ENCODE results near the gene RDH16. TPM values are rescaled to one million over a fixed set of nuclear protein-coding genes. Genes with fewer than 3 reads are reported as not detected.
"Not testable (repeated sequence)": the region's sequence is repeated elsewhere in the genome, so short reads cannot be mapped to it uniquely, and the experiment has no call there.

Gene RDH16
- total RNA-seq, 1 donor from 2014 or later, result 1.1 TPM

DNA sequence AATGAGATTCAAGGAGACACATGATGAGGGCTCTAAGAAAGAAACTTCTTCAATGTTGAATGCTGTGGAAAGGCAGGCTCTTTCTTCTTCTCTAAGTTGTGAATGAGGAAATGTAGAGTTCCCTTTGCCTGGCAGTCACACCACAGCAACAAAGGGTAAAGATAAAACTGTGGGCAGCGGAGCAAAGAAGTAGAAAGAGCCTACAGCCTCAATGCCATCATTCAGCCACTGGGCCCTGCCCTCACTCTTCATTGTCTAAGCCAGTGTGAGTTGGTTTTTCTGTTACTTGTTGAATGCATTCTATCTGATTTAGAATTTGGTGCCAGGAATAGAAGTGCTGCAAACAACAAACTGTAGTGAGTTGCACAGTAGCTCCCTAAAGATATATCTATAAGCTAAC lies 35.4 kb downstream of the RDH16 start:
- Mint-ChIP-seq H3K4me3 (no peak overlapping the region), H3K27me3 (ENCODE audit: low read depth) (peaks cover 17% of the 10 kb centered on the region), H3K9me3 (peaks cover 10% of the 10 kb centered on the region), H3K36me3 (no peaks in the 10 kb centered on the region), H3K4me1 (no peaks in the 10 kb centered on the region), H3K27ac (no peak overlapping the region)
- no peak for DNase-seq (ENCODE audit: low spot score in 2 of 2, unreplicated experiment in 2 of 2)
- TF ChIP-seq, protein P1, sequence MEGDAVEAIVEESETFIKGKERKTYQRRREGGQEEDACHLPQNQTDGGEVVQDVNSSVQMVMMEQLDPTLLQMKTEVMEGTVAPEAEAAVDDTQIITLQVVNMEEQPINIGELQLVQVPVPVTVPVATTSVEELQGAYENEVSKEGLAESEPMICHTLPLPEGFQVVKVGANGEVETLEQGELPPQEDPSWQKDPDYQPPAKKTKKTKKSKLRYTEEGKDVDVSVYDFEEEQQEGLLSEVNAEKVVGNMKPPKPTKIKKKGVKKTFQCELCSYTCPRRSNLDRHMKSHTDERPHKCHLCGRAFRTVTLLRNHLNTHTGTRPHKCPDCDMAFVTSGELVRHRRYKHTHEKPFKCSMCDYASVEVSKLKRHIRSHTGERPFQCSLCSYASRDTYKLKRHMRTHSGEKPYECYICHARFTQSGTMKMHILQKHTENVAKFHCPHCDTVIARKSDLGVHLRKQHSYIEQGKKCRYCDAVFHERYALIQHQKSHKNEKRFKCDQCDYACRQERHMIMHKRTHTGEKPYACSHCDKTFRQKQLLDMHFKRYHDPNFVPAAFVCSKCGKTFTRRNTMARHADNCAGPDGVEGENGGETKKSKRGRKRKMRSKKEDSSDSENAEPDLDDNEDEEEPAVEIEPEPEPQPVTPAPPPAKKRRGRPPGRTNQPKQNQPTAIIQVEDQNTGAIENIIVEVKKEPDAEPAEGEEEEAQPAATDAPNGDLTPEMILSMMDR (IDR thresholded peaks at IDR 0.05; ENCODE audit: unreplicated experiment), result no peak

GRCh38 chr12:56921346-56921745 lies 36.1 kb downstream of the RDH16 start:
- TF ChIP-seq, protein P1 (IDR thresholded peaks at IDR 0.05; ENCODE audit: unreplicated experiment), result no peak
- no peaks in the 10 kb centered on the region for H3K36me3 Mint-ChIP-seq

GRCh38 chr12:56918139-56918538 lies 39.3 kb downstream of the RDH16 start:
- H3K27me3 Mint-ChIP-seq (ENCODE audit: low read depth), result peaks cover 12% of the 10 kb centered on the region
- H3K9me3 Mint-ChIP-seq, result not testable (repeated sequence)

More at GRCh38 chr12:56921346-56921745, 36.1 kb downstream of the RDH16 start:
- DNase-seq (ENCODE audit: low spot score in 2 of 2, unreplicated experiment in 2 of 2), result no peak
- Mint-ChIP-seq H3K27ac (no peak overlapping the region), H3K9me3 (peaks cover 10% of the 10 kb centered on the region), H3K27me3 (ENCODE audit: low read depth) (peaks cover 16% of the 10 kb centered on the region), H3K4me3 (no peak overlapping the region), H3K4me1 (no peaks in the 10 kb centered on the region)

DNA sequence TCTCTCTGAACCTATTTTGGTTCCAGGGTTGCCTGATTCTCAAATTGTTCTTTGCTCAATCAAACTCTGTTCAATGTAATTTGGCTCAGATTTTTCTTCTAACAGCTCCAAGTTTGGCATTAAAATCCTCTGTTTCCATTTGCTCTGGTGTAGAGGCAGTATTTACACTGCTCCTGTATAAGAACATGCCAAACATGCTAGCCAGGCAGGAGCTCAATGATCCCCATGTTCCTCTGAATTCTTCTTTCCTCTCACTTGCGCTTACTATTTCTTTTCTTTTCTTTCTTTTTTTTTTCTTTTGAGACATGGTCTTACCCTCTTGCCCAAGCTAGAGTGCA lies 40.4 kb downstream of the RDH16 start:
- H3K27ac Mint-ChIP-seq, result no peak overlapping the region
- H3K36me3 Mint-ChIP-seq, result no peaks in the 10 kb centered on the region
- peaks cover 10% of the 10 kb centered on the region for H3K9me3 Mint-ChIP-seq
- H3K4me3 Mint-ChIP-seq, result no peak overlapping the region
- H3K27me3 Mint-ChIP-seq (ENCODE audit: low read depth), result peaks cover 12% of the 10 kb centered on the region
- TF ChIP-seq, protein P1 (IDR thresholded peaks at IDR 0.05; ENCODE audit: unreplicated experiment), result no peak
- H3K4me1 Mint-ChIP-seq, result no peaks in the 10 kb centered on the region
- no peak for DNase-seq (ENCODE audit: low spot score in 2 of 2, unreplicated experiment in 2 of 2)

More at GRCh38 chr12:56918139-56918538, 39.3 kb downstream of the RDH16 start:
- H3K4me3 Mint-ChIP-seq; H3K4me1 Mint-ChIP-seq; H3K27ac Mint-ChIP-seq; DNase-seq (ENCODE audit: low spot score in 2 of 2, unreplicated experiment in 2 of 2); H3K36me3 Mint-ChIP-seq: not testable (repeated sequence)

DNA sequence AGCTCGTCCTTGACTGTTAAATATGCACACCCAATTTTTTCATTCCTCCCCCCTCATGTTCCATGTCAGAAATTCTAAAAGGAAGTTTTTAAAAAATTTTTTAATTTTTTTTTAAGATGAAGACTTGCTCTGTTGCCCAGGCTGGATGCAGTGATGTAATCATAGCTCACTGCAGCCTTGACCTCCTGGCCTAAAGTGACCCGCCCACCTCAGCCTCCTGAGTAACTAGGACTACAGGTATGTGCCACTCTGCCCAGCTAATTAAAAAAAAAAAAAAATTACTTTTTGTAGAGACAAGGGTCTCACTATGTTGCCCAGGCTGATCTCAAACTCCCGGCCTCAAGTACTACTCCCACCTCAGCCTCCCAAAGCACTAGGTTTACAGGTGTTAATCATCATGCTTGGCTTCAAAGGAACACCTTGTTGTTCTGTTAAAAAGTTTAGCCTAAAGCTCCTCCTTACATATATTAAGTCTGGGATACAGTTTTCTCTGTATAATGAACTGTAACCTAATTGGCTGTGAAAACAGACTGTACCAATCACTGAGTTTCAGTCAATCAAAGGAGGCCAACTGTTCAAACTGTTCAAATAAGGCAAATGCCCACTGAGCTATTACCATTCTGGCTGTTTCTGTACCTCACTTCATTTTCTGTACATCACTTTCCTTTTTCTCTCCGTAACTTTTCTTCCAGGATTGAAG lies 41.0 kb downstream of the RDH16 start:
- peaks cover 12% of the 10 kb centered on the region for H3K27me3 Mint-ChIP-seq (ENCODE audit: low read depth)
- no peak overlapping the region for H3K4me3 Mint-ChIP-seq
- TF ChIP-seq, protein P1 (IDR thresholded peaks at IDR 0.05; ENCODE audit: unreplicated experiment), result no peak
- peaks cover 10% of the 10 kb centered on the region for H3K9me3 Mint-ChIP-seq
- DNase-seq (ENCODE audit: low spot score in 2 of 2, unreplicated experiment in 2 of 2), result no peak
- H3K36me3 Mint-ChIP-seq, result no peaks in the 10 kb centered on the region
- no peaks in the 10 kb centered on the region for H3K4me1 Mint-ChIP-seq
- no peak overlapping the region for H3K27ac Mint-ChIP-seq

GRCh38 chr12:56914724-56915123 lies 42.7 kb downstream of the RDH16 start:
- H3K36me3 Mint-ChIP-seq, result no peaks in the 10 kb centered on the region

More at GRCh38 chr12:56914724-56915123, 42.7 kb downstream of the RDH16 start:
- H3K27me3 Mint-ChIP-seq (ENCODE audit: low read depth), result peaks cover 10% of the 10 kb centered on the region
- DNase-seq (ENCODE audit: low spot score in 2 of 2, unreplicated experiment in 2 of 2), result no peak
- peaks cover 15% of the 10 kb centered on the region for H3K9me3 Mint-ChIP-seq
- no peak overlapping the region for H3K4me3 Mint-ChIP-seq
- TF ChIP-seq, protein P1 (IDR thresholded peaks at IDR 0.05; ENCODE audit: unreplicated experiment), result no peak
- H3K27ac Mint-ChIP-seq, result no peak overlapping the region
- no peaks in the 10 kb centered on the region for H3K4me1 Mint-ChIP-seq
